GM12865 (cell line): ENCODE data around the gene MCUR1.
"Not testable (repeated sequence)": the region's sequence is repeated elsewhere in the genome, so short reads cannot be mapped to it uniquely, and the experiment has no call there.

ENCODE experiments used
- DNase-seq: peaks from one replicate; pipeline ENCODE4 v3.0.0; 2010; ENCODE audit warnings: low read depth
- H3K4me3 ChIP-seq: 2 replicates; pipeline ENCODE4 v1.5.1; 2011; ENCODE audit warnings: mild to moderate bottlenecking, low read depth, low read length, control low read depth
- TF ChIP-seq, protein P1 (sequence below): IDR thresholded peaks from 2 replicates; pipeline ENCODE4 v1.5.1; 2011; ENCODE audit warnings: low read length, control low read depth, low read depth, inconsistent platforms; ENCODE audit not compliant: insufficient read depth; ENCODE audit errors: missing control alignments

The MCUR1 gene

DNA sequence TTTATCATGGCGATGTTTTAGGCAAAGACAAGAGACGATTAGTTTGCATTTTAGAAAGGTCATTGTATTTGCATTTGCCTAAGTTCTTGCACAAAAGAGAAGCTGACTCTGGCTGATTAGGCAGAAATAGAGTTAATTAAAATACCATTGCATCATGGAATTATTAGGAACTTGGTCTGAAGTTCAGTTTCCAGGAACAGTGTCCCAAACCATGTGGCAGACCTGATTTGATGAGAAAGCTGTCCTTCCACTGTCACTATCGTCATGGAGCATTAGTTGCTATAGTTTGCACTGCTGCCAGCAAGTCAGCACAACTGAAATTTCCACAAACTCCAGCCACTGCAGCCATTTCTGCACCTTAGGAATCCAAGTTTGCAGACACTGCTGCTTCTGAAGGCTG, 24.3 kb upstream of the MCUR1 start:
- H3K4me3 ChIP-seq = no peak overlapping the region
- DNase-seq = no peak
- TF ChIP-seq, protein P1, sequence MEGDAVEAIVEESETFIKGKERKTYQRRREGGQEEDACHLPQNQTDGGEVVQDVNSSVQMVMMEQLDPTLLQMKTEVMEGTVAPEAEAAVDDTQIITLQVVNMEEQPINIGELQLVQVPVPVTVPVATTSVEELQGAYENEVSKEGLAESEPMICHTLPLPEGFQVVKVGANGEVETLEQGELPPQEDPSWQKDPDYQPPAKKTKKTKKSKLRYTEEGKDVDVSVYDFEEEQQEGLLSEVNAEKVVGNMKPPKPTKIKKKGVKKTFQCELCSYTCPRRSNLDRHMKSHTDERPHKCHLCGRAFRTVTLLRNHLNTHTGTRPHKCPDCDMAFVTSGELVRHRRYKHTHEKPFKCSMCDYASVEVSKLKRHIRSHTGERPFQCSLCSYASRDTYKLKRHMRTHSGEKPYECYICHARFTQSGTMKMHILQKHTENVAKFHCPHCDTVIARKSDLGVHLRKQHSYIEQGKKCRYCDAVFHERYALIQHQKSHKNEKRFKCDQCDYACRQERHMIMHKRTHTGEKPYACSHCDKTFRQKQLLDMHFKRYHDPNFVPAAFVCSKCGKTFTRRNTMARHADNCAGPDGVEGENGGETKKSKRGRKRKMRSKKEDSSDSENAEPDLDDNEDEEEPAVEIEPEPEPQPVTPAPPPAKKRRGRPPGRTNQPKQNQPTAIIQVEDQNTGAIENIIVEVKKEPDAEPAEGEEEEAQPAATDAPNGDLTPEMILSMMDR = no peak

DNA sequence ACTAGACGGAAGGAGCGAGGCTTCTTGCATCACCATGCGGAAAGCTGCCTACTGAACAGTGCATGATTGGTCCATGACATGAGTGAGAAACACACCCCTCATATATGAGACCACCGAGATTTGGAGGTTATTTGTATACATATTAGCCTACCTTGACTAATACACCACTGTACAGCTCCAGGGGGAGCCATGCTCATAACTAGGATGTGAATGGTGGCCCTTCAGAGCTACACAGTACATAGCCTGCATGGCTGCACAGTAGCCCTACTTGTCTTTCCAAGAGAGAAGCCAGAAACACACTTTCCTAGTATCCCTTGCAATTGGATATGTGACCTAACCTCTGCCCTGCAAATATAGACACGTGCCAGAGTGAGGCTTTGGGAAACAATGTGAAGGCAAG, 21.8 kb upstream of the MCUR1 start:
- no peak overlapping the region for H3K4me3 ChIP-seq
- DNase-seq = no peak
- TF ChIP-seq, protein P1 = no peak

DNA sequence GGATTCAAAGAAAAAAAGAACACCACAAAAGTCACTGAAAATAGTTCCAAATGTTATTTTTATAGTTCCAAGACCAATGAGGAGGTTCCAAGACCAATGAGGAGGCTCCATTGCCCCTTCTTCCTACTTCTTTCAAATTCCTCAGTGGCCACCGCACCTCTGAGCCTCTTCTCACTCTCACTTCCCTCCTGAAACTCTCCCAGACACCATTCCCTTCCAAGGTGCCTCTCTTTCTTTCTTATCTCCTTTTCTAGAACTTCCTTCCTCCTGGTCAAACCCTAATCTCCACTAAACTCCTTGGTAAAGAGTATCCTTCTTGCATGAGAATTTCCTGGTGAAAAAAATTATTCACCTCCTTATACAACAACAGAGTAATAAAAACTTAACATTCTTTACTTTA, 20.4 kb upstream of the MCUR1 start:
- no peak overlapping the region for H3K4me3 ChIP-seq
- DNase-seq = no peak
- TF ChIP-seq, protein P1 = no peak

DNA sequence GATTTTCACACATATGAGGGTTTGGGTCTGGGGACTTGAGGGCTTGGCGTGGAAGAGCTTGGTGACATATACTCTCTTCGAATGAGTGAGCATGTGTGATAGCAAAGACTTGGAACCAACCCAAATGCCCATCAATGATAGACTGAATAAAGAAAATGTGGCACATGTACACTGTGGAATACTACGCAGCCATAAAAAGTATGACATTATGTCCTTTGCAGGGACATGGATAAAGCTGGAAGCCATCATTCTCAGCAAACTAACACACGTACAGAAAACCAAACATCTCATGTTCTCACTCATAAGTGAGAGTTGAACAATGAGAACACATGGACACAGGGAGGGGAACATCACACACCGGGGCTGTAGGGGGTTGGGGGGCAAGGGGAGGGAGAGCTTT, 19.7 kb upstream of the MCUR1 start:
- DNase-seq, H3K4me3 ChIP-seq: not testable (repeated sequence)

DNA sequence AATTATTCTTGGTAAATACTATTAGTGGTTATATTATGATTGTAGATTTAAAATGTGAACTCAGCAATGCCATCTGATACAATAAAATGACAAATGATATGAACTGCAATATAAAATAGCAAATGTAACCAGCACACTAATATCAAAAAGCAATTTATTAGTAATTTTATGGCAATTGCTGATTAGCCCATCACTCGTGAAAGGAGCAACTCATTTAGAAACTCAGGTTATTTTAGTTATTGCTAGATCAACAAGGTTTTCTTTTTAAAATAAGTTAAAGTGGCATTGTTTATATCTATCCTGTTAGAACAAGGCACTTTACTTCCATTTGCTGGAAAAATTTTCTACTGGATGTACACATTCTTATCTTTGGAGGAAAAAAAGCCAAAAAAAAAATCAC, 18.4 kb upstream of the MCUR1 start:
- DNase-seq = no peak
- TF ChIP-seq, protein P1 = no peak
- H3K4me3 ChIP-seq = no peak overlapping the region

DNA sequence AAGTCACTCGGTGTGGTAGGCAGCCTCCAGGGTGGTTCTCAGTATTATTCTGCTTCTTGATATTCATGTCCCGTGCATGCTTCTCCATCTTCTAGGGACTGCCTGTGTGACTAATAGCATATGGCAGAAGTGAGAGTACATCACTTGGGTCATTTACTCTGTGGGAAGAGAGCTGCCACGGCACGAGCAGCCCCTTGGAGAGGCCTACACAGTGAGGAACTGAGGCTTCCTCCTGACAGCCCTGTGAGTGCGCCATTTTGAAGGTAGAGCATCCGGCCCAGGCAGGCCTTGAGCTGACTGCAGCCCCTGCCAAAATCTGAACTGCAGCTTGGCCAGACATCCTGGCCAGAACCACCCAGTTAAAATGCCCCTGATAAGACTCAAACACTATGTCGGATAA, 17.3 kb upstream of the MCUR1 start:
- peak; percentile 63 for DNase-seq
- no peak overlapping the region for H3K4me3 ChIP-seq
- TF ChIP-seq, protein P1 = no peak

DNA sequence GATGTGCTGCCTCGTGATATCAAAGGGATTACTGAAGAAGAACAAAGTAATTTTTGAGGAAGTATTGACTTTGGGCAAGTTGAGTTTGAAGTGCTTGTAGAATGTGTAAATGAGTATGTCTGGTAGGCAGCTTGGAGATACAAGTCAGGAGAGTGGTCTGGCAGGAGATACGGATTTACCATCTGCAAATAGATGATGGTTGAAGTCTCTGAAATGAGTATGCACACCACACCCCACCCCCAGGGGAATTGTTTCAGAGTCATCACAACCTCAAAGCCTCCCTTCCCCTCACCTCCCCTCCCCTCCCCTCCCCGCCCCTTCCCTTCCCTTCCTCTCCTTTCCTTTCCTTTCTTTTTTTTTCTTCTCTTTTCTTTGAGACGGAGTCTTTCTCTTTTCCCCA, 16.4 kb upstream of the MCUR1 start:
- DNase-seq = peak; percentile 51
- TF ChIP-seq, protein P1 = no peak
- no peak overlapping the region for H3K4me3 ChIP-seq

DNA sequence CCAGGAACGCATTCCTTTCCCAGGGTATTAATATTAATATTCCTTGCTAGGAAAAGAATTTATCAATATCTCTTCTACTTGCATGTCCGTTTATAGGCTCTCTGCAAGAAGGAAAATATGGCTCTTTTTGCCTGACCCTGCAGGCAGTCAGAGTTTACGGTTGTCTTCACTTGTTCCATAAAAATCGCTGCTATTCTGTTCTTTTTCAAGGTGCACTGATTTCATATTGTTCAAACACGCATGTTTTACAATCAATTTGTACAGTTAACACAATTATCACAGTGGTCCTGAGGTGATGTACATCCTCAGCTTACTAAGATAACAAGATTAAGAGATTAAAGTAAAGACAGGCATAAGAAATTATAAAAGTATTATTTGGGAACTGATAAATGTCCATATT, 15.1 kb upstream of the MCUR1 start:
- not testable (repeated sequence) for DNase-seq, H3K4me3 ChIP-seq

DNA sequence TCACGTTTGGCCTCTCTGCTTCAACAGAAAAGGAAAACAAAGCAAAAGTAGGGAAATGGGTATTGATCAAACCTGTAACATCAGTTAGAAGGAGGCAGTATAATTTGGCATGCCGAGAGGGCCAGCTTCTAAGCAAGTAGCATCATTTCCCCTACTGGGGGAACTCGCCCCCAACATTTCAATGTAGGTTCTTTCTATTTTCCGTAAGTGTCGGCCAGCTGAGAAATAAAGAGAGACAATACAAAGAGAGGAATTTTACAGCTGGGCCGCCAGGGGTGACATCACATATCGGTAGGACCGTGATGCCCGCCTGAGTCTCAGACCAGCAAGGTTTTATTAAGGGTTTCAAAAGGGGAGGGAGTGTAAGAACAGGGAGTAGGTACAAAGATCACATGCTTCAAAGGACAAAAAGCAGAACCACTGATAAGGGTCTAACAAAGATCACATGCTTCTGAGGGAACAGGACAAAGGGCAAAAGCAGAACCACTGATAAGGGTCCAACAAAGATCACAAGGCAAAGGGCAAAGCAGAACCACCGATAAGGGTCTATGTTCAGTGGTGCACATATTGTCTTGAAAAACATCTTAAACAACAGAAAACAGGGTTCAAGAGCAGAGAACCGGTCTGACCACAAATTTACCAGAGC, 14.4 kb upstream of the MCUR1 start:
- DNase-seq = not testable (repeated sequence)

More for the DNA sequence above, 14.4 kb upstream of the MCUR1 start:
- not testable (repeated sequence) for H3K4me3 ChIP-seq
